ENCODE measurements around the gene TMEM117. TPM values are rescaled to one million over a fixed set of nuclear protein-coding genes. Genes with fewer than 3 reads are reported as not detected.
"Not testable (repeated sequence)": the region's sequence is repeated elsewhere in the genome, so short reads cannot be mapped to it uniquely, and the experiment has no call there.

TMEM117 gene
- total and polyA plus RNA-seq, 7 donors: 1.9 to 4.7 (median 3.9) TPM

DNA sequence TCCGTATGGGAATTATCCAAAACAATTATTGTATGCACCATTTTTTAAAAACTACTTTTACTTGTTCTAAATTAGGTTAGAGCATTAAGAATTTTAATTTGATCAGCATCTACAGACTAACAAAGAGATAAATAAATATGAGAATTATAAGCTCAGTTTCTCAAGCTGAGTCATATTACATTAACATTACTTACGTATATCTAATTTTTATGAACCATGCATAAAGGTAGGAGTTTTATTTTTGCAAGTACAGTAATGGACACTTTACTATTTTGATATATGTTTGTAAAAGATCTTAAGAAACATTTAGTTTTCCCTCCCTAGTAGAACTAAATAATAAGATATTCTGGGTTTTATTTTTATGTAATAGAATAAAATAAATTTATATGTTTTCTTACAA is 410.1 kb downstream of the TMEM117 start:
- ATAC-seq (no peak), DNase-seq (no peak)
- 88 to 93% (median 92%) methylated on average over 2 of the region's 2 CpGs for WGBS, 3 donors
- H3K27ac ChIP-seq: no peak overlapping the region
- intact Hi-C loops (cut with DNase I): no loop called here
- H3K27me3 ChIP-seq (ENCODE audit: insufficient read depth in 3 of 3, low read length in 2 of 3): no peaks in the 10 kb centered on the region
- no peak overlapping the region for H3K4me3 ChIP-seq
- H3K9me3 ChIP-seq: no peaks in the 10 kb centered on the region
- no peaks in the 10 kb centered on the region for H3K4me1 ChIP-seq
- TF ChIP-seq, protein P1, sequence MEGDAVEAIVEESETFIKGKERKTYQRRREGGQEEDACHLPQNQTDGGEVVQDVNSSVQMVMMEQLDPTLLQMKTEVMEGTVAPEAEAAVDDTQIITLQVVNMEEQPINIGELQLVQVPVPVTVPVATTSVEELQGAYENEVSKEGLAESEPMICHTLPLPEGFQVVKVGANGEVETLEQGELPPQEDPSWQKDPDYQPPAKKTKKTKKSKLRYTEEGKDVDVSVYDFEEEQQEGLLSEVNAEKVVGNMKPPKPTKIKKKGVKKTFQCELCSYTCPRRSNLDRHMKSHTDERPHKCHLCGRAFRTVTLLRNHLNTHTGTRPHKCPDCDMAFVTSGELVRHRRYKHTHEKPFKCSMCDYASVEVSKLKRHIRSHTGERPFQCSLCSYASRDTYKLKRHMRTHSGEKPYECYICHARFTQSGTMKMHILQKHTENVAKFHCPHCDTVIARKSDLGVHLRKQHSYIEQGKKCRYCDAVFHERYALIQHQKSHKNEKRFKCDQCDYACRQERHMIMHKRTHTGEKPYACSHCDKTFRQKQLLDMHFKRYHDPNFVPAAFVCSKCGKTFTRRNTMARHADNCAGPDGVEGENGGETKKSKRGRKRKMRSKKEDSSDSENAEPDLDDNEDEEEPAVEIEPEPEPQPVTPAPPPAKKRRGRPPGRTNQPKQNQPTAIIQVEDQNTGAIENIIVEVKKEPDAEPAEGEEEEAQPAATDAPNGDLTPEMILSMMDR (IDR thresholded peaks at IDR 0.05): no peak
- H3K36me3 ChIP-seq (ENCODE audit: insufficient read depth in 1 of 2, low read depth in 1 of 2): no peaks in the 10 kb centered on the region

DNA sequence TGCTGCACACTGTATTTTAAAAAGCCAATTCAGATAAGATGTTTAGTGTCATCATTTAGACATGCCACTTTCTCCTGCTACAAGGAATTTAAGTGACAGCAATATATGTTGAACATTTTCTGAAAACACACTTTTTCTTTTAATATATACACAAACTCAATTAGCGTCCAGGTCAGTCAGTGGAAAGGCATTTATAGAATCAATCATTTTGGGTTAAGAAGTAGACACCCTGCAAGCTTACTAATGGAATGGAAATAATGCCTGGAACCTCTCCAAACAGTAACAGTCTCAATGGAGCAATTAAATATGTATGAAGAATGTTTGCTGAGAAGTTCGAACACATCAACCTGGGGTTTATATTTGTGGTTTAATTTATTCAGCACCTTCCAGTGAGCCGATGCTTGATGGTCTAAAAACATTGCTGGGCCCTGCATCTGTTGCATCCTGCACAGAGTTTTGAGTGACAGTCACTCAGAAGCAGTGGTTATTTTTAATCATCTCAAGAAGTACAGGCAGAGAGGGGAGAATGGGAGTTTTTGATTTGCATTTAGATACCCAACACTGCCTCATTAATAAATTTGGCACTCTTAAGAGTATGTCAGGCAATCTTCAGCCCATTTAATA is 410.7 kb downstream of the TMEM117 start:
- Histone ChIP-seq H3K4me3 (no peak overlapping the region), H3K36me3 (ENCODE audit: insufficient read depth in 1 of 2, low read depth in 1 of 2) (no peaks in the 10 kb centered on the region), H3K27me3 (ENCODE audit: insufficient read depth in 3 of 3, low read length in 2 of 3) (no peaks in the 10 kb centered on the region), H3K27ac (no peak overlapping the region), H3K9me3 (no peaks in the 10 kb centered on the region), H3K4me1 (no peaks in the 10 kb centered on the region)
- intact Hi-C loops (cut with DNase I): no loop called here
- TF ChIP-seq, protein P1 (IDR thresholded peaks at IDR 0.05): no peak
- DNase-seq: no peak
- no peak for ATAC-seq
- 43 to 47% (median 44%) methylated on average over 3 of the region's 3 CpGs for WGBS, 3 donors

DNA sequence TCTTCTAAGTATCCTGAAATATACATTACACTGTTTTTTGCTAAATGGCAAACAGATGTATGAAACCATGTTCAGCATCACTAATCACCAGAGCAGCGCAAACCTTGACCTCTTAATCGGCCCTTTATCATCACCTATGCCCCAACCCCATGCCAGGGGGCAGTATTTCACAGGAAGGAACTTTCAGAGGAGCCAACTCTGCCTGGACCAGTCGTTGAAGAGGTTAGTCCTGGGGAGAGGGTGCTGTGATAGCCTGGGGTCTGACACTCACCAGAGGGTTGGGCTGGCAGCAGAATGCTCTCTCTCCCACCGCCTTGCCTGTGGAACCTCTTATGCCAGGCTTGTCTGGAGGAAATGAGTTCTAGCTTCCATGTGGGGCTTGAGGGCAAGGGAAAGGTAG is 411.7 kb downstream of the TMEM117 start:
- Histone ChIP-seq H3K9me3 (no peaks in the 10 kb centered on the region), H3K4me1 (no peaks in the 10 kb centered on the region), H3K27me3 (ENCODE audit: insufficient read depth in 3 of 3, low read length in 2 of 3) (no peaks in the 10 kb centered on the region), H3K4me3 (no peak overlapping the region), H3K36me3 (ENCODE audit: insufficient read depth in 1 of 2, low read depth in 1 of 2) (no peaks in the 10 kb centered on the region), H3K27ac (no peak overlapping the region)
- DNase-seq: no peak
- no peak for ATAC-seq
- TF ChIP-seq, protein P1 (IDR thresholded peaks at IDR 0.05): no peak
- WGBS, 3 donors: 76 to 81% (median 81%) methylated on average over 4 of the region's 4 CpGs
- intact Hi-C loops (cut with DNase I): no loop called here

DNA sequence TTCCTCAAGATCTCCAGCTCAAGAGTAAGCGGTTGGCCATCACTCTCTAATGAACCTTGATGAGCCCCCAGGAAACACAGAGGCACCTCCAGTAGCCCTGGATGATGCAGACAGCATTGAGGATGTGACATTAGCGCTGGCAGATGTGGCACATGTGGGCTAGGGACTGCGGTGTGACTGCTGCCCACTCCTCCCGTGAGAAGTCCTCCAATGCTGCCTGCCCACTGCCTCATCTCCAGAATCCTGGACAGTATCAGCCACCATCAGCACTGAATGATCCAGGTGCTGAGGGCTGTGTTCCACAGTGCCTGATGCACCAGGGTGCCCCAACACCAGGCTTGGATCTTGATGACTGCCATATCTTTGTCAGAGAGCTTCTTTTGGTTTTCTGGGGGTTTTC is 412.6 kb downstream of the TMEM117 start:
- no peaks in the 10 kb centered on the region for H3K4me1 ChIP-seq
- WGBS, 3 donors: 98 to 99% (median 99%) methylated on average over 4 of the region's 4 CpGs
- H3K4me3 ChIP-seq: no peak overlapping the region
- H3K27me3 ChIP-seq (ENCODE audit: insufficient read depth in 3 of 3, low read length in 2 of 3): no peaks in the 10 kb centered on the region
- no peaks in the 10 kb centered on the region for H3K36me3 ChIP-seq (ENCODE audit: insufficient read depth in 1 of 2, low read depth in 1 of 2)
- no peaks in the 10 kb centered on the region for H3K9me3 ChIP-seq
- no peak overlapping the region for H3K27ac ChIP-seq
- intact Hi-C loops (cut with DNase I): no loop called here
- TF ChIP-seq, protein P1 (IDR thresholded peaks at IDR 0.05): no peak
- DNase-seq (no peak), ATAC-seq (no peak)

DNA sequence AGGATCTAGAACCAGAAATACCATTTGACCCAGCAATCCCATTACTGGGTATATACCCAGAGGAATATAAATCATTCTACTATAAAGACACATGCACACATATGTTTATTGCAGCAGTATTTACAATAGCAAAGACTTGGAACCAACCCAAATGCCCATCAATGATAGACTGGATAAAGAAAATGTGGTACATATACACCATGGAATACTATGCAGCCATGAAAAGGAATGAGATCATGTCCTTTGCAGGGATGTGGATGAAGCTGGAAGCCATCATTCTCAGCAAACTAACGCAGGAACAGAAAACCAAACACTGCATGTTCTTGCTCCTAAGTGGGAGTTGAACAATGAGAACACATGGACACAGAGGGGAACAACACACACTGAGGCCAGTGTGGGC is 414.6 kb downstream of the TMEM117 start:
- not testable (repeated sequence) for ATAC-seq, H3K4me3 ChIP-seq
- 90 to 94% (median 94%) methylated on average over 1 of the region's 1 CpG for WGBS, 3 donors

More for the DNA sequence above, 414.6 kb downstream of the TMEM117 start:
- DNase-seq; H3K9me3 ChIP-seq; H3K27ac ChIP-seq; H3K27me3 ChIP-seq (ENCODE audit: insufficient read depth in 3 of 3, low read length in 2 of 3); H3K4me1 ChIP-seq; H3K36me3 ChIP-seq (ENCODE audit: insufficient read depth in 1 of 2, low read depth in 1 of 2); intact Hi-C loops (cut with DNase I): not testable (repeated sequence)

Measured in psoas muscle (tissue), 8 donors.